Pulmonary artery endothelial cell (primary cell): Measurements from ENCODE around the gene GALNT3. TPM values are rescaled to one million over a fixed set of nuclear protein-coding genes. Genes with fewer than 3 reads are reported as not detected.

Experiments used
- DNase-seq: peaks from one replicate; pipeline ENCODE4 v3.0.0-alpha.2; 2011; ENCODE audit warnings: low read depth, low spot score
- total RNA-seq: library from RNA; depleted of rRNA; stranded (reverse); fragments of >200 nt; gene quantifications from 2 replicates; pipeline ENCODE4 v1.2.3, GENCODE V29; 2014

Gene GALNT3
- total RNA-seq = 0.11 and 0.13 TPM in 2 replicates

DNA sequence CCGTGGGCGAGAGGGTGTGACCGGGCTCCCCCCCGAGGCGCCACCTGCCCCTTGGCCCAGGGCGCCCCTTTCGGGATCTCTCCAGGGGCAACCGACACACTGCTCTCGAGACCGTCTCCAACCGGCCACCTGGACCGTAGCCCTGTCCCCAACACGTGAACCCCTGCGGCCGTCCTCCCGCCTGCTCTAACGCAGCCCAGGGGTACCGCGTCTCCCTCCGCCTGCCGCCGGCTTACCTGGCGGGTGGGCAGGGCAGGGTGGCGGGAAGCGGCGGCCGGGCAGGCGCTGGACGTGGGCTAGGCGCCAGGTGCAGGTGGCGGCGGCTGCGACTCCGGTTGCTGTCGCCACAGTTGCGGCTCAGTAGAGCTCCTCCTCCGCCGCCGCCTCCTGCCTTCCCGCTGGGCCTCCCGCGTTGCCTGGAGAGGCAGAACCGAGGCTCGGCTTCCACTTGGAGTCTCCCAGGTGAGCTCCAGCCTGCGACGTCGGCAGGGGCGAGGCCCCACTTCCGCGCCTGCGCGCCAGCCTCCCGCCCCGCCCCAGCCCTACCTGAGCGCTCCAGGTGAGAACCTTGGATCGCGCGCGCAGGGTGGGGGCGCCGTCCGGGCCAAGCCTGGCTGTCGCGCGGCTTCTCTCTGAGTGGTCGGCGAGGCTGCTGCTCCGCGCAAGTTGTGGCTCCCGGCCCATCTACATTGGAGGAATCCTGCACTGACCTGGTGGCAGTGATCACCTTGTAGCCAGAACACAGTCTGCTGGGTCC lies at the start of gene GALNT3:
Gene GALNT3 (minus strand): TSS at position 469 of the 757 bp plus-strand sequence. CDS start 23,547 bp downstream, outside the sequence.
- DNase-seq = no peak

- DNase-seq = no peak
Observed at GRCh38 chr2:165843351-165843750, 49.3 kb upstream of the GALNT3 start.

- no peak for DNase-seq
Observed at GRCh38 chr2:165840333-165840958, 46.4 kb upstream of the GALNT3 start.

GRCh38 chr2:165839610-165840009 lies 45.6 kb upstream of the GALNT3 start:
- no peak for DNase-seq

GRCh38 chr2:165837122-165837521 lies 43.1 kb upstream of the GALNT3 start:
- DNase-seq = no peak

DNA sequence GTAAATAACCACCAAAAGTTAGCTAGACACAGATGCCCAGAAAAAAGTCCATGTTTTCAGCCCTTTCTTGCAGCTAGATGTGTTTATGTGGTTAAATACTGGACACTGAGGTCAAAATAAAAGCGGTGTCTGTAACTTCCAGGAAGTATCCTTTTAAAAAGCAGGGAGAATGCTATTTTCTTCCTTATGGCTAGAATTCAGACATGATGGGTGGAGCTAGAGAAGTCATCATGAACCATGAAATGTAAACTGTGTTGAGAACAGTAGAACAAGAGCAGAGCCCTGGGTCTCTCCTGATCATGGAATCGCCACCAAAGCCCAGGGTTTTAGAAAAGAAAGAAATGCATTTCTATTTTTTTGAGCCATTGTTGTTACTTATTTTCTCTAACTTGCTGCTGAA lies 41.3 kb upstream of the GALNT3 start:
- no peak for DNase-seq

DNA sequence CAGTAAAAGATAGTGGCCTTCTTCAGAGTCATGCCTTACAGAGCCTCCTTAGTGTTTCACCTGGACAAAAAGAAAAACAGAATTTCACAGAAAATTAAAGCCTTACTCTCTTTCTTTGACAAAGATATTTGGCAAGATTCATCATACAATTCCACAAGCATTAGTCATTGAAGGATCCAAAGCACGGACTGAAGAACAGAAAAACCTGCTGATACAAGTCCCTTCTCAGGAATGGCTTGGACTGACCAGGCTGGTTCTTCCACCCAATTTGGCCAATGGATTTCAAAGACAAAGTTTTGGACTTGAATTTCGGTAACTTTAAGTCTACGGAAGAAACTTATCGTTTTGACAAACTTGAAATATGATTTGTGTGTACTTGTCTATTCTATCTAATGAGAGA lies 39.1 kb upstream of the GALNT3 start:
- no peak for DNase-seq

DNA sequence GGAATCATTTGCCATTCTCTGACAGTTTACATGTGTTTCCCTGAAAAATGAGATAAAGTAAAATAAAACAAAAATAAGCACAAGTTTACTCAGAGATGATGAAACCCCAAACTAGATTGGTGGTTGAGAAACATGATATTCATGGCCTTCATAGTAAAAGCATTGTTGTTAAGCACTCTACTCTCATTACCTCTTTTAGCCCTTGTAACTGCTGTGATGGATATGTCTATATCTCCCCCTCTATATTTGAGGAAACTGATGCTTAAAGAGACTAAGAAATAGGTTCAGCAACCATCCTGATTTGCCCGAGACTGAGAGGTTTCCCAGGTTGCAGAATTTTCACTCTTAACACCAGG lies 33.9 kb upstream of the GALNT3 start:
- DNase-seq = no peak

- no peak for DNase-seq
Observed at GRCh38 chr2:165827016-165827920, 33.2 kb upstream of the GALNT3 start.

DNA sequence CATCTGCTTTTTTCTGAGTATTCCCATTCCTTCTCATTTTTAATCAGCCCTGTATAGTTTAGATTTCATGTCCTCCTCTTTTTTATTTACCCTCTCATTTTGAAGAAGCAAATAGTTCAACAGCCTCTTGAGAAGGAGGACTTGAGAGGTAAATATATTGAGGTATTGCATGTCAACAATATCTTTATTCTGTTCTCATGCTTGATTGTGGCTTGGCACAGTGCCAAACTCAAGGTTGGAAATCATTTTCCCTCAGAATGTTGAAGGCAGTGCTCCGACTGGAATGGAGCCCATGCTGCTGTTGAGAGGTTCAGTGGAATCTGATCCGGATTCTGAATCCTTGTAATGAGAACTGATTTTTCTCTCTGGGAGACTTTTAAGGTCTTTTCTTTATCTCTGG lies 31.0 kb upstream of the GALNT3 start:
- DNase-seq = no peak

- DNase-seq = no peak
Observed at GRCh38 chr2:165820296-165820695, 26.2 kb upstream of the GALNT3 start.

DNA sequence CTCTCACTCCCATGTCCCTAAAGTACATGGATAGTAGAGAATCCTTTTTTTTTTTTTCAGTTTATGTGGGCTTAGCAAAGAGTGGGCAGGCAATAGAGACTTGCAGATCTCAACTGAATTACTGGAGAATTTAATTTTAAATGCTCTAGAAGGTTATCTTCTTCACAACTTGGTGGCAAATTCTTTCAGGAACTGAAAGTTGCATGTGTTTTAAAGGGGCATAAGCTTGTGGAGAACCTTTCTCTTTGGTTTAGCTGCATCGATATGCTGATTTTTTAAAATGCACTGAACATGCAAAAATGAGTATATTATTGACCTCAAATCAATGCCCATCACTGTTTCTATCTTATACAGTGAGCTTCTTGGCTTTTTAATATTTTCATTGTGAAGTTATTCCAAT lies 24.9 kb upstream of the GALNT3 start:
- no peak for DNase-seq

DNA sequence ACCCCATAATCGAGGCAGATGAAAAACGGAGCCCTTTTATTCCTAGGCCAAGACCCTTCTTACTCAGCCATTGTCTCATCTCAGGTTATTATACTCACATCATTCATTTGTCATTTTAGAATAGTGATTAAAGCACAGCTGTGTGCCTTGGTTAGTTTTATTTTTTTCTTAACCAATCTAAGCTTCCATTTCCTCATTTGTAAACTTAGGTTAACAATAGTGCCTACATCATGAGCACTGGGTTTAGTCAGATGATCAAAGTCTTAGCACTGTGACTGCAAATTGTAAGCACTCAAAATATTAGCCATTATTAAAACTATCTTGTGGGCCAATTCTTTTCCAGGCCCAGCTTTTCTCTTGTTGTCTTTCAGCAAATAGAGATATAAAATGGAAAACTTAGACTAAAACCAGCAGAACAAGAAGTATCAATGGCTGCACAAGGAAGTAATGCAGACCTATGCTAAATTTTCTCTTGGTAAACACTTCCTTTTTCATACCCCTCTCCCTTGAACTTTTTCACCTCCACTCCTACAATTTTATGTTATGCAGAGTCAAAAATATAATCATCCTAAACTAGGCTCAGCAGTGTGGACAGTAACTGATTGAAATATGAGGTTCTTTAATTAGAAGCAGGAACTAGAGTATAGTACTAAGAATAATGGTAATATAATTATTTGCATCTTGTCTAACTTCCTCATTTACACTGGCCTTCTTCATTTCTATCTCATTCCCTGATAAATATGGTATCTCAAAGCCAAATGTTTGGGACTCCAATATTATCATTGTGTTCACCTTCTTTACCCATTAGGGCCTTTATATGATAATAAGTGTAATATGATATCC lies 21.5 kb upstream of the GALNT3 start:
- DNase-seq = no peak

GRCh38 chr2:165814473-165814872 lies 20.4 kb upstream of the GALNT3 start:
- DNase-seq = no peak

DNA sequence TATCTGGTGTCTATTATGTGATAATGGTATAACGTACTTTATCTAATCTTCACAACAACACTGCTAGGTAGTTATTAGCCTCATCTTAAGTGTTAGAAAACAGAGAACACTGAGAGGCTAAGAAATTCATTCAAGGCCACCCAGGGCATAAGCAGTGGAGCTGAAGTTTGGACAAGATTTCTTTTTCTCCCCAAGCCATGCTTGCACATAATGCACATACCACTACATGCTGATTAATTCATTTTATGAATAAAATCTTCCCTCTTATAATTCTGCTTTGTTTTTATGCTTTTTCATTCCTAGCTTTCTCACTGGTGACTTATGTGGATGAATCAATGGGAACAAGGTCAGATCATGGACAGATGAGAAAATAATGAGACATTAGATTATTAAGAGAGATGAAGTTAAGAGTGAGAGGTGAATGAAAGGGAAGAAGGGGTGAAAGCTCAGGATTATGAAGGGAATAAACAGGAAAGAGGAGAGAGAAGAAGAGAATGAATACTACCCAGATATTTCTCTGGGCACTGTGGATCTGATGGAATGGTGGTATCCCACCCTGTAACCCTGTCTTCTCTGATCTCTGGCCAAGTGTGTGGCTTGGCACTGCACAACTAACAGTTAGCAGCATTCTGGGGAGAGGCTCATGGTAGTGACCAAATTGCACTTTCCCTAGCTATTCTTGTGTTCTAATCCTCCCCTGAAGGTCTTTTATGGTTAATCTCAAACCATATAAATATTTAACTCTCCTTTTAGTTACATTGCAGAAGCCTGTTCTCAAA lies 17.7 kb upstream of the GALNT3 start:
- no peak for DNase-seq

GRCh38 chr2:165810418-165810817 lies 16.4 kb upstream of the GALNT3 start:
- no peak for DNase-seq

- no peak for DNase-seq
Observed at GRCh38 chr2:165804719-165805118, 10.7 kb upstream of the GALNT3 start.

GRCh38 chr2:165803123-165803760 lies 9.2 kb upstream of the GALNT3 start:
- no peak for DNase-seq

GRCh38 chr2:165801176-165801575 lies 7.1 kb upstream of the GALNT3 start:
- no peak for DNase-seq
